ENCODE measurements around the gene HFM1. TPM values are rescaled to one million over a fixed set of nuclear protein-coding genes. Genes with fewer than 3 reads are reported as not detected.

The HFM1 gene
- polyA plus RNA-seq, 1 donor (not counting 4 experiments of a cell fraction or from before 2014, with no cell fraction given) = not detected

DNA sequence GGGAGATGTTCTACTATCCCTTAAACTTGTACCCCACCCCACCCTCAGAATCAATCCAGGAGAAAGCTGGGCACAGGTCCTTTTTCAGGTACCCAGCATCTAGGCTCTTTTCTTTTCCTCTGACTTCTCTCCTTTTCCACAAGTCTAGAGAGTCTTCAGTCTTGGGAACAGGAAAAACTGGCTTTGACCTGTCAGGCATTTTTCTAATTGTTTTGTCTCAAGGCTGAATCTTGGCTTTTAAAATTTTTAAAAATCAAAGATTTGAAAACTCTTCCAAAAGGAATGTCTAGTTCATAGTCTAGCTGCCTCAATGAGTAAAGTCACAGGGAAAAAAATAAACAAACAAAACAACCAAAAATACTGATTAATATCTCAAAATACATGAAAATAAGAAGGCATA lies 161.5 kb downstream of the HFM1 start:
- H2AFZ ChIP-seq (ENCODE audit: control insufficient read depth, low read length) = no peak overlapping the region
- no peaks in the 10 kb centered on the region for H3K9me1 ChIP-seq (ENCODE audit: control insufficient read depth, extremely low read depth, insufficient read depth, low read length)
- H3K4me1 ChIP-seq (ENCODE audit: control insufficient read depth, extremely low read depth, insufficient read depth, low read length) = no peaks in the 10 kb centered on the region
- H3K79me2 ChIP-seq (ENCODE audit: control insufficient read depth, insufficient read depth, low read length) = no peaks in the 10 kb centered on the region
- FAIRE-seq (no peak), DNase-seq (ENCODE audit: low read depth, low spot score) (no peak)
- TF ChIP-seq, protein P1, sequence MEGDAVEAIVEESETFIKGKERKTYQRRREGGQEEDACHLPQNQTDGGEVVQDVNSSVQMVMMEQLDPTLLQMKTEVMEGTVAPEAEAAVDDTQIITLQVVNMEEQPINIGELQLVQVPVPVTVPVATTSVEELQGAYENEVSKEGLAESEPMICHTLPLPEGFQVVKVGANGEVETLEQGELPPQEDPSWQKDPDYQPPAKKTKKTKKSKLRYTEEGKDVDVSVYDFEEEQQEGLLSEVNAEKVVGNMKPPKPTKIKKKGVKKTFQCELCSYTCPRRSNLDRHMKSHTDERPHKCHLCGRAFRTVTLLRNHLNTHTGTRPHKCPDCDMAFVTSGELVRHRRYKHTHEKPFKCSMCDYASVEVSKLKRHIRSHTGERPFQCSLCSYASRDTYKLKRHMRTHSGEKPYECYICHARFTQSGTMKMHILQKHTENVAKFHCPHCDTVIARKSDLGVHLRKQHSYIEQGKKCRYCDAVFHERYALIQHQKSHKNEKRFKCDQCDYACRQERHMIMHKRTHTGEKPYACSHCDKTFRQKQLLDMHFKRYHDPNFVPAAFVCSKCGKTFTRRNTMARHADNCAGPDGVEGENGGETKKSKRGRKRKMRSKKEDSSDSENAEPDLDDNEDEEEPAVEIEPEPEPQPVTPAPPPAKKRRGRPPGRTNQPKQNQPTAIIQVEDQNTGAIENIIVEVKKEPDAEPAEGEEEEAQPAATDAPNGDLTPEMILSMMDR (optimal IDR thresholded peaks at IDR 0.05 in 1 of 3, IDR thresholded peaks at IDR 0.05 in 1 of 3, conservative IDR thresholded peaks at IDR 0.05 in 1 of 3; ENCODE audit: extremely low read depth in 1 of 3, insufficient read depth in 2 of 3, low read length in 3 of 3) = no peak
- no peak for TF ChIP-seq EZH2 (IDR thresholded peaks at IDR 0.05; ENCODE audit: low read length)
- H3K36me3 ChIP-seq (ENCODE audit: control insufficient read depth in 2 of 2, extremely low read depth in 1 of 2, insufficient read depth in 2 of 2, low read length in 2 of 2) = no peaks in the 10 kb centered on the region
- H3K4me2 ChIP-seq (ENCODE audit: control insufficient read depth, extremely low read depth, insufficient read depth, low read depth, low read length) = no peak overlapping the region
- no peaks in the 10 kb centered on the region for H4K20me1 ChIP-seq (ENCODE audit: control insufficient read depth, extremely low read depth, insufficient read depth, low read length)
- dilution Hi-C loops (cut with MboI; ENCODE audit: extremely low pct_ligation_motif_present, low sequenced_read_pairs) = no loop called here
- H3K27ac ChIP-seq (ENCODE audit: control insufficient read depth, insufficient read depth, low read length) = no peak overlapping the region
- H3K9ac ChIP-seq (ENCODE audit: control insufficient read depth, extremely low read depth, insufficient read depth, low read length) = no peak overlapping the region
- no peak overlapping the region for H3K4me3 ChIP-seq (ENCODE audit: control insufficient read depth in 2 of 3, extremely low read depth in 1 of 3, insufficient read depth in 2 of 3, low read depth in 1 of 3, low read length in 3 of 3)
- no peaks in the 10 kb centered on the region for H3K9me3 ChIP-seq (ENCODE audit: control insufficient read depth, low read depth, low read length)
- no peaks in the 10 kb centered on the region for H3K27me3 ChIP-seq (ENCODE audit: control insufficient read depth, extremely low read depth, insufficient read depth, low read length)

DNA sequence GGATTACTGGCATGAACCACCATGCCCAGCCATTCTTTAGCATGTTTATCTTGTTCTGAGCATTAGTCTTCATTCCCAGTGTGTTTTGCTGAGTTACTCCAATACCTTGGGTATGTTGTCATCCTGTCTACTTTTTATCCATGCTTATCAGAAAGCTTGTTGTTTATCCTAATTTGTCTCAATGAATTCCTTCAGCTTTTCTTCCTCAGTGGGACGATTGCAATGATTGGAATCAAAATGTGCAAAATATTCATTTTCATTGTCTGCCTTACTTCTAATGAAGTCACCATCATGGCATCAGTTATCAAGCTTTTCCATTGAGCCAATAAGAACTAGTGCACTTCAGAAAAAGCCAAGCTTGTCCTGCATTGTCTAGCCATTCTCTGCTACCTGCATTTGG lies 170.5 kb downstream of the HFM1 start:
- DNase-seq (ENCODE audit: low read depth, low spot score) (no peak), FAIRE-seq (no peak)
- H3K27ac ChIP-seq (ENCODE audit: control insufficient read depth, insufficient read depth, low read length) = no peak overlapping the region
- H3K79me2 ChIP-seq (ENCODE audit: control insufficient read depth, insufficient read depth, low read length) = no peaks in the 10 kb centered on the region
- no peaks in the 10 kb centered on the region for H3K27me3 ChIP-seq (ENCODE audit: control insufficient read depth, extremely low read depth, insufficient read depth, low read length)
- TF ChIP-seq, protein P1 (optimal IDR thresholded peaks at IDR 0.05 in 1 of 3, IDR thresholded peaks at IDR 0.05 in 1 of 3, conservative IDR thresholded peaks at IDR 0.05 in 1 of 3; ENCODE audit: extremely low read depth in 1 of 3, insufficient read depth in 2 of 3, low read length in 3 of 3) = no peak
- no peak for TF ChIP-seq EZH2 (IDR thresholded peaks at IDR 0.05; ENCODE audit: low read length)
- dilution Hi-C loops (cut with MboI; ENCODE audit: extremely low pct_ligation_motif_present, low sequenced_read_pairs) = no loop called here
- no peaks in the 10 kb centered on the region for H3K4me1 ChIP-seq (ENCODE audit: control insufficient read depth, extremely low read depth, insufficient read depth, low read length)
- H4K20me1 ChIP-seq (ENCODE audit: control insufficient read depth, extremely low read depth, insufficient read depth, low read length) = no peaks in the 10 kb centered on the region
- H3K36me3 ChIP-seq (ENCODE audit: control insufficient read depth in 2 of 2, extremely low read depth in 1 of 2, insufficient read depth in 2 of 2, low read length in 2 of 2) = no peaks in the 10 kb centered on the region
- no peaks in the 10 kb centered on the region for H3K9me1 ChIP-seq (ENCODE audit: control insufficient read depth, extremely low read depth, insufficient read depth, low read length)
- no peak overlapping the region for H3K9ac ChIP-seq (ENCODE audit: control insufficient read depth, extremely low read depth, insufficient read depth, low read length)
- H3K4me3 ChIP-seq (ENCODE audit: control insufficient read depth in 2 of 3, extremely low read depth in 1 of 3, insufficient read depth in 2 of 3, low read depth in 1 of 3, low read length in 3 of 3) = no peak overlapping the region
- no peak overlapping the region for H2AFZ ChIP-seq (ENCODE audit: control insufficient read depth, low read length)
- H3K4me2 ChIP-seq (ENCODE audit: control insufficient read depth, extremely low read depth, insufficient read depth, low read depth, low read length) = no peak overlapping the region
- H3K9me3 ChIP-seq (ENCODE audit: control insufficient read depth, low read depth, low read length) = no peaks in the 10 kb centered on the region

Data from keratinocyte (primary cell).